ENCODE results near the gene NKTR. TPM values are rescaled to one million over a fixed set of nuclear protein-coding genes. Genes with fewer than 3 reads are reported as not detected.

The NKTR gene
- total RNA-seq, 1 experiment from 2014 or later = 12.8 TPM

DNA sequence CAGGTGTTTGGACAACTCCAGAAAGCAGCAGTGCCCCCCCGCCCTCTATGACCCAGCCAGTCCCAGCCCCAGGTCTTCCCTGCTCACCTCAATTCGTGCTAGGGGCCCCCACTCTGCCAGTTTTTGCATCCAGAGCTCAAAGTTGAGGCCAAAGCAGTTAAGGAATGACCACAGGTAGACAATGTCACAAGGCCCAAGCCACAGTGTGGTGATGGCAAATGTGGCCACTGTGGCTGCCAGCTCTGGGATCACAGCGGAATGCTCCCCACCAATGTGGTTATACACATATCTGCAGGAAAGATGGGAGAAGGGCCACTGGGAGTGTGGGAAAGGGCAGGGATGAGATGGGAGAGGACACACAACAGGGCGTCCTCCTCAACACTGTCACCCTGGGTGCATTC, 93.0 kb downstream of the NKTR start:
- no peak for DNase-seq (ENCODE audit: low read depth)

DNA sequence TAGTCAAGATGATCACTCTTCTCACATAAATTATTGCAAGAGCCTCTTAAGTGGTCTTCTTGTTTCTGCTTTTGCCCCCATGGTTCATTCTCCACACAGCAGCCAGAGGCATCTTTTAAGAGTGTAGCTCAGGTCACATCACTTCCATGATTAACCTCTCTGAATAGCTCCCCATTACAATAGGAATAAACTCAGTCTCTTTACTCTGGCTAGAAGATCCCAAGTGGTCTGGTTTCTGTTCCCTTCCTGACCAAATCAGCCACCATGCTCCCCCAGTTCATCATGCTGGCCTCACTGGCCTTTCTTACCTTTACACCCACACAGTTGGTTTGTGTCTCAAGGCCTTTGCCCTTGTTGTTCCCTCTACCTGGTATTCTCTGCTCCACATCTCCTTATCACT, 93.9 kb downstream of the NKTR start:
- no peak for DNase-seq (ENCODE audit: low read depth)

DNA sequence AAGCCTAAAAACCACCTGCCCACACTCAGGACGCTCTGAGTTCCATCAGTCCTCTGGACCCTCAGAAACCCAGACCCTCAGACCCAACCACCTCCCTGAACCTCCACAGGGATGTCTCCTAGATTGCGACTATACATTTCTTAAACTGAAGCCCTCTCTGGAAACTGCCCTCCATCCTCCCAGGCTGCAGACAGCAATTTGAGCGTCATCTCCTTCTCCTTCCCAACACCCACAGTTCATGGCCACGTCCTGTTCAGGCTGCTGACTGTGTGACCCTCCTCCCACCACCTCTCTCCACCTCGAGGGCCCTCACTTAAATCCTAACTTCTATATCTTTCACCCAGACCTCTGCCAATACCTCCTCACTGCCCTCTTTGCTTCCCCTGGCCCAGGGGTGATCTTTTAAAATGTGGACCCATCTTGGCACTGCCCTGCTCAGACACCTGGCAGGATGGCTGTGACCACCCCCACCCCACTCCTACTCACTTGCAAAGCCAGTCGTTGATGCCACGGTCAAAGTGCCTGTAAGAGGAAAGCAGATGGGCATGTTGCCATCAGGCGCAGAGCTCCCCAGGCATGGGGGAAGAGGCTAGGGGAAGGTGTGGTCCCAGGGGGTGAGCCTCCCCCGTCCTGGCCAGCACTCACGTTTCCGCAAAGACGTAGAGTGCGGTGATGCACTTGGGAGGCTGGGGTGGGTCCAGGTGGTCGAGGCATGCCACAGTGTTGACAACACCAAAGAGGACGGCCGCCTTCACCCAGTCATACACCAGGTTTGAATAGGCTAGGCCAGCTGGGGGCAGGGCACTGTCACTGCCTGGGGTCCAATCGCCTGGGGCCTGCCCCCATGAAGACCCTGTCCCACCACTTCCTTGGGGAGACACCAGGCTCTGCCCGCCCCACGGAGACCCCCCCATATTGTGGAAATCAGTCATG, 96.1 kb downstream of the NKTR start:
- no peak for DNase-seq (ENCODE audit: low read depth)

DNA sequence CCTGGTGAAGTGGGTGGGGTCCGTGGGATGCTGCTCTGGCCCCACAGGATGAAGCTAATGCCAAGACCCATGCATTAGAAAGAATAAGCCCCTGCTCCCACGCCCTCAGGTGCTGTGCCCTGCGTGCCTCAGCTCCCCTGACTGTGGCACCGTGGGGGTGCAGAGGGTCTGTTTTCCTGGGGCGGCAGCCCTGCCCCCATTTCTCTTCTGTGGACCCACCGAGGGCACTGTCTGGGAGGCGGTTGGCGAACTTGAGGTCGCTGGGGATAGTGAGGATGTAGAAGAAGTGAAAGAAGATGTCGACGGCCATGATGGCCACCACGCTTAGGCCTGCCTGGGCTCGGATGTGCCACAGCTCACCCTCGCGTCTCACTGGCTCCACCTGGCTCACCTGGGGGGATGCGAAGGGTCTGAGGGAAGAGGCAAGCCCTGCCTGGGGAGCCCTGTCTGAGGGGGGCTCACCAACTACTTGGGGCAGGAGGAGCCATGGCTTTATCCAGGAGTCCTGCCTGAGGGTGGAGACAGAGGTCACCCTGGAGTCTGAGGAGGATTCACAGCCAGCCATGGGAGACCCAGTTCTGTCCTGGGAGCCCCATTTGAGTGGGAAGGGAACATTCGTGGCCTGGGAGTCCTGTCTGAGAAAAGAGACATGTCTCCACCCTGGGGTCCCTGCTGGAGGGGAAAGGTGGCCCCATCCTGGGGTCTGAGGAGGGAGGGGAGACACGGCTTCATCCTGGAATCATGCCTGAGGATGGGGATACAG, 97.0 kb downstream of the NKTR start:
- no peak for DNase-seq (ENCODE audit: low read depth)

Other genes starting within 250 kb of the NKTR start
- gene LYZL4, start 190.1 kb upstream of the NKTR start, total RNA-seq (2014; rRNA removed; shearing (Covaris generic)) = not detected in 2 replicates
- not detected in 2 replicates for gene VIPR1, start 98.0 kb upstream of the NKTR start, total RNA-seq (2014; rRNA removed; shearing (Covaris generic))
- 56.5 and 65.0 TPM in 2 replicates for gene SEC22C, start 18.7 kb upstream of the NKTR start, total RNA-seq (2014; rRNA removed; shearing (Covaris generic))
- gene SS18L2, start 9.8 kb upstream of the NKTR start, total RNA-seq (2014; rRNA removed; shearing (Covaris generic)) = 45.1 and 45.3 TPM in 2 replicates
- 13.0 and 16.4 TPM in 2 replicates for gene ZBTB47, start 53.0 kb downstream of the NKTR start, total RNA-seq (2014; rRNA removed; shearing (Covaris generic))
- not detected in 2 replicates for gene KLHL40, start 84.9 kb downstream of the NKTR start, total RNA-seq (2014; rRNA removed; shearing (Covaris generic))
- gene HHATL, start 102.1 kb downstream of the NKTR start, total RNA-seq (2014; rRNA removed; shearing (Covaris generic)) = not detected in 2 replicates
- gene CCDC13, start 172.6 kb downstream of the NKTR start, total RNA-seq (2014; rRNA removed; shearing (Covaris generic)) = not detected in 2 replicates
- gene HIGD1A, start 203.8 kb downstream of the NKTR start, total RNA-seq (2014; rRNA removed; shearing (Covaris generic)) = 116 and 132 TPM in 2 replicates
- gene ACKR2, start 208.8 kb downstream of the NKTR start, total RNA-seq (2014; rRNA removed; shearing (Covaris generic)) = not detected in 2 replicates

Measured in HT1080 (cell line).